Measurements from ENCODE around the gene ACTN1.

Gene ACTN1

GRCh38 chr14:68948686-68949600, 30.2 kb downstream of the ACTN1 start:
- DNase-seq = no peak

GRCh38 chr14:68947802-68948201, 31.3 kb downstream of the ACTN1 start:
- no peak for DNase-seq

- DNase-seq = no peak
These were observed 32.6 kb downstream of the ACTN1 start for GRCh38 chr14:68946489-68946822.

GRCh38 chr14:68945585-68946488, 33.3 kb downstream of the ACTN1 start:
- DNase-seq = no peak

- DNase-seq = no peak
These were observed 33.9 kb downstream of the ACTN1 start for GRCh38 chr14:68945190-68945584.

GRCh38 chr14:68944162-68944561, 34.9 kb downstream of the ACTN1 start:
- DNase-seq = no peak

- DNase-seq = no peak
These were observed 36.0 kb downstream of the ACTN1 start for GRCh38 chr14:68943107-68943506.

GRCh38 chr14:68942296-68943035, 36.6 kb downstream of the ACTN1 start:
- DNase-seq = no peak

- DNase-seq = no peak
These were observed 37.3 kb downstream of the ACTN1 start for GRCh38 chr14:68941820-68942219.

- no peak for DNase-seq
These were observed 38.4 kb downstream of the ACTN1 start for GRCh38 chr14:68940614-68941185.

- DNase-seq = no peak
These were observed 39.0 kb downstream of the ACTN1 start for GRCh38 chr14:68939893-68940613.

- DNase-seq = no peak
These were observed 39.8 kb downstream of the ACTN1 start for GRCh38 chr14:68939181-68939892.

- DNase-seq = no peak
These were observed 40.6 kb downstream of the ACTN1 start for GRCh38 chr14:68938271-68939150.

- no peak for DNase-seq
These were observed 41.4 kb downstream of the ACTN1 start for GRCh38 chr14:68937471-68938270.

GRCh38 chr14:68936980-68937379, 42.1 kb downstream of the ACTN1 start:
- no peak for DNase-seq

GRCh38 chr14:68936476-68936875, 42.6 kb downstream of the ACTN1 start:
- no peak for DNase-seq

GRCh38 chr14:68935761-68936214, 43.3 kb downstream of the ACTN1 start:
- DNase-seq = no peak

- no peak for DNase-seq
These were observed 45.0 kb downstream of the ACTN1 start for GRCh38 chr14:68934066-68934465.

GRCh38 chr14:68932686-68933085, 46.4 kb downstream of the ACTN1 start:
- DNase-seq = no peak
